HG03108 (cell line): ENCODE data around the gene UBE2Q2.
"Not testable (repeated sequence)": the region's sequence is repeated elsewhere in the genome, so short reads cannot be mapped to it uniquely, and the experiment has no call there.

ENCODE experiments used
- ATAC-seq: cut with Tn5 transposase; IDR thresholded peaks from one replicate; pipeline ENCODE4 v1.9.1; 2021; ENCODE audit warnings: moderate library complexity; ENCODE audit not compliant: unreplicated experiment

Gene UBE2Q2

DNA sequence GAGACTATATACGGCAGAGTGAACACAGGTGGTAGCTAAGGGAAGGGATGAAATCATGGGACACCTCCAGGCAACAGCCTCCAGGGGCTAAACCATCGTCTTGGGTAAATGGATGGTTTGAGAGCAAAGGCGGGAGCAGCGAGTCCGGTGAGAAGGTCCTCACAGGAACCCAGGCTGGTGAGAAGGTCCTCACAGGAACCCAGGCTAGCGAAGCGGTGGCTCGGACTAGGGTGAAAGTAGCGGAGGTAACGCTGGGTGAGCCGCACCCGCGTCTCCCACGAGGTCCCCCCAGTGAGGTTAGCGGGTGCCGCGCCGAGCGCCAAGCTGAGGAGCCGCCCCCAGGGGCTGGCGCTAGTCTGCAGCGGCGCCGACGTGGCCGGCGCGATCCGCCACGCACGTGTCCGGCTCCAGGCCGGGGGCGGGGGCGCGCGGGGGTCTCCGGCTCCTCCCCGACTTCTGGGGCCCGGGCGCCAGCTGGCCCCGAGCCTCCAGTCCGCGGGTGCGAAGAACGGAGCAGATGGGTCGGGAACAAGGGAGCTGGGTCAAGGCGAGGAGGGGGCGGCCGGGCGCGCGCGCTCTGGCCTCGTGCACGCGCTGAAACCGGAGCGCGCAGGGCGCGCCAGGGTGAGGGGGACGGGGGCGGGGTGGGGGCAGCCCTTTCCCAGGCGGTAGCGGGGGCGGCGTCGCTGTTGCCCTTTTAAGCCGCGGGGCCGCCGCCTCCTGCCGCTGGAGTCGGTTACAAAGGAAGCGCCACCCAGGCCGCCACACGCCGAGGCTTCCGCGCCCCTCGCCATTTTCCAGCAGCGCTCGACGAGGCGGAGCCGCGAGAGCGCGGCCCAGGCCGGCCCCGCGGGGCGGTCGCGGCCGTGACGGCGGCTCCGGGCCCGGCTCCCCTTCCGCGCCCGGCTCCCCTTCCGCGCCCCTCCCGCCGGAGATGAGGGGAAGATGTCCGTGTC is at the start of gene UBE2Q2:
UBE2Q2 (plus strand) TSS at position 726 of the 956 bp plus-strand sequence; CDS start at position 946, 220 bp downstream.
- peak; percentile 56 for ATAC-seq

DNA sequence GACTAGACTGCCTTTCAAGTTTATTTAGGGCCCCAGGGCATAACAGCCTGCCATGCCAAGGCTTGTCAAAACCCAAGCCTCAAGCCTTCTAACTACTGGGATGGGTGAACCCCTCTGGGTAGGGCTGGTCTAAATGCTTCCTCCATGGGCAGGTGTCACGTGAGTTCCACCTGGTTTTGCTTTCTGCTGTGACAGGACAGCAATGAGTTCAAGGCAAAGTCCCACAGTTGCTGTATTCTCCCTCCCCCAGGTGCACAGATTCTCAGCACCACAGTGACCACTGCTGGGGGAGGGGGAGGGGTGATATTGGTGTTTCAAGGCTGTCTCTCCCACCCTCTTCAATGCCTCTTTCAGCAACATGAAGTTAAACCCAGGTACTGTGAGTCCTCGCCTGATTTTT is 46.9 kb upstream of the UBE2Q2 start:
- no peak for ATAC-seq

DNA sequence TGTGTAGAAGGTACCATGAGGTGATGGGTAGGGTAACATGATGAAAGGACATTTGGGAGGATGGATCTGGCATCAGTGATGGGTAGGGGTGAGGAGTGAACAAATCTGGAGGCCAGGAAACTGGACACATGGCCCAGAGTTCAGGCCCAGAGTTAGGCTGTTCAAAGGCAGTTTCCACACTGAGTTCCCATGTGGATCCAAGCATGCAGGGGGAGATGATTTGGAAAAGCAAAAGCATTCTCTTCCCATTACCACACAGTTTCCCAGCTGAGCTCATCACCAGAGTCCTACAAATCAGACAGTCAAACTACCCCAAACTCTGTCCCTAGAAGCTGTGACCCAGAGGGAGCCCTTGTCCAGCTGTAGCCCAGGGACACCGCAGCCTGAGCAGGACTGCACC is 46.1 kb upstream of the UBE2Q2 start:
- not testable (repeated sequence) for ATAC-seq

DNA sequence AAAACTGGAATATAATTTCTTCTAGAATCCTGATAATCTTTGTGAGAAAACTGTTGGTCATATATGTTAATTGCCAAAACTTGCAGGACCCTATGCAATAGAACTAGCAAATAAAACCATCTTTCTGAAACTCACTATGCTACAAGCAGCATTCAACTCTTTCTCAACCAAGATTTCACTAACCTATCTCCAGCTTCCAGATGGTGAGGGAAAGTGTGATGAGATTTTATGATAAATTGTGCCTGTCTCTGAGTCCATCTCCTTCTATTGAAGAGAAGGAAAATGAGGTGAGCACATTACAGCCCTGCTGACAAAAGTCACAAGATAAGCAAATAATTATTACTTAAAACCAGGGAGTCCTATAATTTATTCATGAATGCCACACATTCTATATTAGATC is 44.1 kb upstream of the UBE2Q2 start:
- no peak for ATAC-seq

DNA sequence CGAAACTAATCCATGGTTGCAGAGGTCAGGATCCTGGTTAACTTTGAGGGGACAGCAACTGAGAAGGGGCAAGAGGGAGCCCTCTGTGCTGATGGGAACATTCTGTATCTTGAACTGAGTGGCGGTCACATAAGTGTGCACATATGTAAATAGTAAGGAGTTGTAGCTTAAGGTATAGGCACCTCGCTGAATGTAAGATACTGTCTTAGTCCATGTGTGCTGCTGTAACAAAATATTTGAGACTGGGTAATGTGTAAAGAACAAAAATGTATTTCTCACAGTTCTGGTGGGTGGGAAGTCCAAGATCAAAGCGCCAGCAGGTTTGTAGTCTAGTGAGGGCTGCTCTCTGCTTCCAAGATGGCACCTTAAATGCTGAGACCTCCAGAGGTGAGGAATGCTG is 42.8 kb upstream of the UBE2Q2 start:
- ATAC-seq: not testable (repeated sequence)

DNA sequence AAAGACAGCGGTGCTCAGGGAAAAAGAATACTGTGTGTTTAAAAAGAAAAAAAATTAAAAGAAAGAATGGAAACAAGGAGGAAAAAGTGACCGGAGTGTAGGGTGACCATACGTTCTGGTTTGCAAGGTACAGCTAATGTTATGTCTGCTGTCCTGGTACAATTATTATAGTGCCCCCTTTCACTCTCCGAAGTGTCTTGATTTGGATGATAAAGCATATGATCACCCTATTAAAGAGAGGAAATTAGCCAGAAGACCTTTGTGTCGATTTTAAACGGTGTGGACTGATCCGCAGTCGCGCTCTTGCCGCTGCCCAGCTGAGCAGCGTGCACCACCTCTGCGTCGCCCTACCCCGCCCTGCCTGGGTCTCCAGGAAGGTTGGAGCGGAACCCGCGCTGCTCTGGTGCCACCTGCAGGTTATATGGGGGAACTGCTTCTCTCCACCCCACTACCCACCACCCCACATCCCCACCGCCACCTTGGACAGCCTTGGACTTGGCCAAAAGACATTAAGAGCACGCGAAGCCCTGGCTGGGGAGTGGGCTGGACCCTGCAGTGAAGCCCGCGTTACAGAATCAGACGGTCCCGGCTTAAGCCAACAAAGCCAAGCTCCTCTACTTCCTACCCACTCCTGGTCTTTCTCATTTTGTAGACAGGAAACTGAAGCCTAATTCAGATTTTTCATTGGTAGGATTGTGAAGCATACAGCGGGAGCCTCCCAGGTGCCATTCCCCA is 41.2 kb upstream of the UBE2Q2 start:
- peak; percentile 84 for ATAC-seq

DNA sequence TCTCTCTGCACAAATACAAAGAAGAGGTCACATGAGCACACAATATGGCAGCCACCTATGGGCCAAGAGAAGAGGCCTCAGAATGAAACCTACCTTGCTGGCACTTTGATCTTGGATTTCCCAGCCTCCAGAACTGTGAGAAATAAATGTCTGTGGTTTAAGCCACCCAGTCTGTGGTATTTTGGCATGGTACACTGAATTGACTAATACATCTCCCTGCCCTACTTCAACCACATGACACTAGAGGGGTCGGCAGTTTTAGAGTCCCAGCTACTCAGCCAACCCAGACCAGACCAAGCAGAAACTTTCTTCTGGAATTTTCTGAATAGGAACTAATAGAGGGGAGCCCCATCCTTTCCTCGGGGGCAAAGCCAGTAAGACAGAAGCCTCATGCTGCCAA is 35.8 kb upstream of the UBE2Q2 start:
- ATAC-seq: not testable (repeated sequence)

DNA sequence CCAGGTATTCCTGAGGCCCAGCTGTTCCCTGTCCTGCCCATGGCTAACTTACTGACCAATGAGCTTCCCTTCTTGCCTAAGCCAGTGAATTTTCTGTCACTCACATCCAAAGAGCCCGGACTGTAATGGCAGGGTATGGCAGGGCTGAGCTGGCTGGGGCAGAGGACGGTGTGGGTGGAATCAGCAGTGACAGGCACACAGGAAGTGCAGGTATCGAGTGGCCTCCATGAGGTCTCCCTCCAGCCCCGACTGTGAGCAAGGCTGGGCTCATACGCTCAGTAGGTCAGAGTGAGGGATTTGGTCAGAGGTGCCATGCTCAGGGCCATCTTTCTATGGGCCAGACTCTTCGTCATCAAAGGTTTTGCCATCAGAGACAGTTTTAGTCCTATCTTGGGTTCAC is 35.2 kb upstream of the UBE2Q2 start:
- ATAC-seq: not testable (repeated sequence)

DNA sequence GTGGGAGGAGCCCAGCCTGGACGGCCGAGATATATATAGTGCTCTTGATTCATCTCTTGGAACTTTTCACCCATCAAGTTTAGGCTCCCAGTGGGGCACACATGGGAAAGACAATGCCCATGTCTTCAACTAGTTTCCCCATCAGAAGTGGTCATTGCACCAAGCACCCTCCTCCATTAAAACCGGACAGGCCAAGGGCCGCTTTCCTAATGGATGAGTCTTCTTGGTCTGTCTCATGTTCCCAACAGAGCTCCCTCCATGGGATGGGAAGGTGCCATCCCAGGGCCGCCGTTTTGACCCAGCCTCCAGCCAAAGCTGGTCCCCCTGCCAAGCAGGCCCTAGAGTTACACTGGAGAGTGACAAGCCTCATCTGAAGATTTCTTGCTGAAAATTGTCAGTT is 34.7 kb upstream of the UBE2Q2 start:
- no peak for ATAC-seq

DNA sequence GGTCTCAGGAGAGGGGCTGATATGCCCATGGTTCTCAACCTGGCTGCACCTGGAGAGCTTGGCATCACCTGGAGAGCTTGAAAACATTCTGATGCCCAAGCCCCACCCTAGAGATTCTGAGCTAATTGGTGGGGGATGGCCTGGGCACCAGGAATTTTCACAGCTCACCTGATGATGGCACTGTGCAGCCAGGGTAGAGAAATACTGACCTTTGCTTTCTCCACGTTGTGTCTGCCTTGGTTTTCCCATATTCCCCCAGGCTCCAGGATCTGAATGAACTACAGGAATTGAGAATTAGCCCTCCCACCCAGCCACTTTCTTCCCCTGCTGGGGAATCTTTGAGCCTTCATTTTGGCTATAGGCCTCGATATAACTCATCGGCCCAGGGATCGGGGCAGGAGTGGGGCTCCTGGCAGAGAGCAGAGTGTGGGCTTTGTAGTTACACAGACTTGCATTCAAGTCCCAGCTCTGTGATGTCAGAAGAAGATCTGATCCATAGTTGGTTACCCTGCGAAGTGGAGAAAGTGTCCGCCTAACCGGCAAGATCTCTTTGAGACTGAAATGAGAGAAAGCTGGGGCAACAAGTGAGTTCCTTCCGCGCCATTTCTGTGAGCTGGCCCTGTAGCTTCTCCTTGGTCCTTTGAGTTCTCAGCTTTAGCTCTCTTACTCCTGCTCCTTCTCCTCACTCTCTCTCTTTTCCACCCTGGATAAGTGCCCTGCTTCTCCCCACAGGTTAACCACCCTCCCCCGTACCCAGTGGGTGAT is 33.1 kb upstream of the UBE2Q2 start:
- no peak for ATAC-seq

DNA sequence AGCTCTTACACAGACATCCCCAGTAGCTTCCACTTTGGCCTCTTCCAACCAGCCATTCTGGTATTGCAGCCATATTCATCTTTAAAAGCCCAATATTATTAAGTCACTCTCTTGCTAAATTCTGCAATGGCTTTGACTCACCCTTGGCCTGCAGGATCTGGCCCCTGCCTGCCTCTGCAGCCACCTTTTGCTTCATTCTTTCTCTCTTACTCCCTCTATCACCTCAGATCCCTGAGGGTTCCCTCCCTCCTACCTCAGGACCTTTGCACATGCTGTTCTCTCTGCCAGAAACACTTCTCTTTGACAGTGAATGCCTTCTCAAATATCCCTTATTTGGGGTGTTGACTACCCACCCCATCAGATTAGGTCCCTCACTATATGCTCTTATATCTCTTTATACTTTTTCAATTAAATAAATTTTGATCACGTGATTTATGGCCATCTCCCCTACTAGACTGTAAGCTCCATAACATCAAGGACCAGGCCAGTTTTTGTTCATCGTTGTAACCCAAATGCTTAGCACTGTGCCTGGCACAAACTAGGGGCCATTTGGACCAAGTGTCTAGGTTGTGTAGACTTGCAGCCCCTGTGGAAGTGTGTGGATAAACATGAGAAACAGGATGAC is 32.3 kb upstream of the UBE2Q2 start:
- no peak for ATAC-seq

DNA sequence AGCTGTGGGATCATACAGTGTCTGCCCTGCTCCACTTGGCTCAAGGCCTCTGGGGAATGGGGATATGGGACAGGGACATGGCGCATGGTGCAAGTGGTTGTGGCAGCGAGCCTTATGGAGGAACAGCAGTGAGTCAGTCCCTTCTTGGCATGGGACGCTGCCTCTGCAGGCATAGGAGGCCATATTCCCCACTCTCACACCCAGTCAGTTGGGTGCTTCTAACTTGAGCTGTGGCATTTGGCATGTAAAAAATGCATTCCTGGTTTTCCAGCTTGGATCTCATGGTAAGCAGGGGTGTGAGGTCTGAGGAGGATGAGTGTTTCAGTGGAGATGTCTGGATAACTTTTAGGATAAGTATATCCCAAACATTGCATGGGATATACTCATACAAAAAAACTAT is 31.6 kb upstream of the UBE2Q2 start:
- no peak for ATAC-seq

DNA sequence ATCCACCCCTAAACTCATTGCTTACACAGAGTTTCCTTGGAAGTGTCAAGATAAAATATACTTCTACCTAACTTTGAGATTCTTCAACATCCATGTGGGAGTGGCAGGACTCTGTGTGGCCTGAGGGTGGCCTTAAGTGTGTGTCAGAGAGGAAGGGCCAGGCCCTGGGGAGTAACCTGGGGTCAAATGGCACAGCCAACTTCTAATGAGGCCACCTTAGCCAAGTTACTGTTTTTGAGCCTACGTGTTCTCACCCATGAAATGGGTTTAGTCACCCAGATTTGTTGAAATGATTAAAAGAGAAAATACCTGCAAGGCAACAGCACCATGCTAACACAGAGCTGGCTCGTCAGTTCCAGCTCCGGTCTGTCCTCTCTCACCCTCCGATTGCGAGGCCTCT is 28.5 kb upstream of the UBE2Q2 start:
- ATAC-seq: no peak

DNA sequence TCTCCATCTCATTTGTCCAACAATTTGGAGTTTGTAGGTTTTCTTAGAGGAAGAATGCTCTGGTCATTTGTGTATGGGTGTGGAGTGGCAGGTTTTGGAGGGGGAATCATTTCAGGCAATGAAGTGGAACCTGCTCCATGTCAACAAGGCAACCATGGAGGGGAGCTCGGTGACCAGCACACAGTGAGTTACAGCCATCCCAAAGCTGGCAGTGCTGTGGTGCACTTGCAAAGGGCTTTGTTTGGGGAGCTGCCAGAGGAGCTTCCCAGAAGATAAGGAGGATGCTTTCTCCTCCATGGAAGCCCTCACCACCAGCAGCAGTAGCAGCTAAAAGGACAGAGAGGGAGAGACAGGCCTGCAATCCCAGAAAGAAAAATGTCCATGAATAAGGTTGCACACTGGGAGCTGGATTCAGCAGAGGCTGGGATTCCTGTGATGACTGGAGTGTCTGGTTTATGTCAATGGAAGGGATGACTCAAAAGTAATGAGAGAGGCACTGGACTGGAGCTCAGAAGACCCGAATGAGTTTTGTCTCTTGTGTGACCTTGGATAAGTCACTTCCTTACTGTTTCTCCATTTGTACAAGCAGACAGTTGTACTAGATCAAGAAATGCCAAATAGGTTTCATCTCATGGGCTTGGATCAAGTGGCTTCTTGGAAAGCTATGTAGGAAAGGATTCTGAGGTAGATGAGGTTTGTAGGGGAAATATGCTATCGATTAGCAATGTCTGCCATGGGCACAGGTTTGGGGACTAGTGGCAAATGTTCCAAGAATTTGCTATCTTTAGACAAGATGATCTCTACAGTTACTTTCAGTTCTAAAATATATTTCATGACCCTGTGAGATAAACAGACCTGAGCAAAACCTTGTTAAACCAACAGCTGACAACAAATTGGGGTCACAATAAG is 27.2 kb upstream of the UBE2Q2 start:
- ATAC-seq: no peak

DNA sequence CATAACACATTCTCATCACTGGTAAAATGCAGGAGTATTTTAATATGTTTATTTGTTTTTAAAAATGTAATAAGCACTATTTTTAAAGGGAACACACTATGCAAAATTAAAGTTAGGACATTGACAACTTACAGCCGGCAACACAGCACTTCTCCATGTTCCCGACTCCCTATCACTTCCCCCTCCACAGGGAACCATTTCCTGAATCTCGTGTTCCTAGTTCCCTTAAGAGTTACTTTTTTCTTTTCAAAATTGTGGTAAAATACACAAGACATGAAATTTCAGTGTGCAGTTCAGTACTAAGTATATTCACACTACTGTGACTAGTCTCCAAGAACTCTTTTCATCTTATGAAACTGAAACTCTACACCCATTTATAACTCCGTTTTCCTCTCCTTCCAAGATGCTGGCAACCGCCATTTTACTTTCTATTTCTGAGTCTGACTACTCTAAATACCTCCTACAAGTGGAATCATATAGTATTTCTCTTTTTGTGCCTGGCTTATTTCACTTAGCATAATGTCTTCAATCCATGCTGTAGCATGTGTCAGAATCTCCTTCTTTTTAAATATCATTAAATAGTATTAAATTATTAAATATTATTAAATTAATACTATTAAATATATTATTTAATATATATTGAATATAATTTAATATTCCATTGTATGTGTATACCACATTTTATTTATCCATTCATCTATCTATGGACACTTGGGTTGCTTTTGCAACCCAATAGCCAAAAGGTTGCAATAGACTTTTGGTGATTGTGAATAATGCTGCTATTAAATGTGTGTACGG is 25.9 kb upstream of the UBE2Q2 start:
- ATAC-seq: no peak

DNA sequence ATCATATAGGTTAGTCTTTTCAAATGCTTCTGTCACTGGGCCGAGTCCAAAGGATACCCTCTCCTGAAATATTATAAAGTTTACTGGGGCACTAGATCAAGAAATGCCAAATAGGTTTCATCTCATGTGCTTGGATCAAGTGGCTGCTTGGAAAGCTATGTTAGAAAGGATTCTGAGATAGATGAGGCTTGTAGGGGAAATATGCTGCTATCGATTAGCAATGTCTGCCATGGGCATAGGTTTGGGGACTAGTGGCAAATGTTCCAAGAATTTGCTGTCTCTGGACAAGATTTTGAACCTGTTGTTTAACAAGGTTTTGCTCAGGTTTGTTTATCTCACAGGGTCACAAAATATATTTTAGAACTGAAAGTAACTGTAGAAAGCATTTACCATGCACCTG is 23.0 kb upstream of the UBE2Q2 start:
- ATAC-seq: no peak

DNA sequence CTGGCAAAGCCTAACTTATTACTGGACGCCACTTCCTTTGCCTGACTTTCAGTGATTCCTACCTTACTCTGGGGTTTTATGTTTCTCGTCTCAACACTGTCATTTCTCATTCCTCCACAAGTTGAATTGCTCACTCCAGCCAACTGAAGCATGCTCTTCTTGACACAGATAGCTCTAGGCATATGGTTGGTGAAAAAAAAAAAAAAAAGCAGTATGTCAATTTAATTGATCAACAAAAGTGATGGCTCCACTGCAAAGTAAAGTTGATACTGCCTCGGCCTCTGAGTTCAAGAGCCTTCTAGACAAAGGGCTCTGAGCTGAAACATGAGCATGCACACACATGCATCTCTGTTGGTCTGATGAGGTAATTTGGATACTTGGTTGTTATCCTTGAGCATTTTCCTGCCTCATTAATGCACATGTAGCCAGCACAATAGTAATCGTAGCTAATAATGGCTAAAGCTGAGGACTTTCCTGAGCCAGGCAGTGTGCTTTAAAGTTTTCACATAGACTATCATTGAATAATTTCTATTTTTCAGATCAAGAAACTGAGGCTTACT is 21.4 kb upstream of the UBE2Q2 start:
- no peak for ATAC-seq

DNA sequence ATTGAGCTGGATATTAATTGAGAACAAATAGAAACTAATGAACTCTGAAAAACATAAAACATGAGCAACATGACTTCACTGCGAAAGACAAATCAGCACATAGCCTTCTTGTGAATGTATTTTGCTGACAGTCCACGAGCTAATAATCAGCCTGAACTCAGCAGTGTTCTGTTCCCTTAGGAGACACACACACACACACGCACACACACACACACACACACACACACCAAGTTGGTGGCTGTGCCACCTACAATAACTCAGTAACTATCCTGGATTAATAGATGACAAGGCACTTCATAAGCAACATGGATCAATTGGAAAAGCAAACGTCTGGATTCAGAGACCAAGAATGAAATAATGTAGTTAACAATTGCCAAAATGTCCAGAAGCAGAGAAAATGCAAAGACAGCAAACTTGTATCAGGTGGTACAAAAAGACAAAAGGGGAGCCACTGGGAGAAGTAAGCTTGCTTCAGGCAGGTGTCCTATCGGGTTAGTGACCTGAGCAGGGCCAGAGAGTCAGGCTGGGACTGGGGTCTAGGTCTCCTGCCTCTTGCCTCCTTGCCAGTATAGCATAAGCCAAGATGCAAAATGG is 20.5 kb upstream of the UBE2Q2 start:
- ATAC-seq: no peak
